Esophagus muscularis mucosa (tissue), 4 donors: ENCODE results near the gene PTPRN. TPM values are rescaled to one million over a fixed set of nuclear protein-coding genes. Genes with fewer than 3 reads are reported as not detected.
A peak's percentile ranks its signal among the peaks of the same experiment; 100 is the strongest.
"Not testable (repeated sequence)": the region's sequence is repeated elsewhere in the genome, so short reads cannot be mapped to it uniquely, and the experiment has no call there.

Experiments used
- DNase-seq: peaks from one replicate; pipeline ENCODE4 v3.0.0-alpha.2; 2017; ENCODE audit errors: extremely low spot score
- H3K27ac ChIP-seq, 4 donors: fragments of 200-600 bp; sonication (generic); replicated peaks in 1 of 4; 1 replicate in 3 of 4; 2 replicates in 1 of 4; pipeline ENCODE4 v1.5.1; 2016 to 2019; ENCODE audit warnings: mild to moderate bottlenecking in 1 of 4
- H3K27me3 ChIP-seq, 4 donors: fragments of 200-600 bp; sonication (generic); one replicate each; pipeline versions ENCODE4 v1.5.1 to v1.6.0; 2016 to 2019
- H3K36me3 ChIP-seq, 4 donors: fragments of 200-600 bp; sonication (generic); one replicate each; pipeline ENCODE4 v1.5.1; 2016 to 2019
- H3K4me1 ChIP-seq, 4 donors: fragments of 200-600 bp; sonication (generic); one replicate each; pipeline ENCODE4 v1.5.1; 2016 to 2019
- H3K4me3 ChIP-seq, 4 donors: fragments of 200-600 bp; sonication (generic); 1 replicate in 2 of 4; 2 replicates in 2 of 4; pipeline ENCODE4 v1.5.1; 2016 to 2019; ENCODE audit warnings: mild to moderate bottlenecking in 4 of 4, moderate library complexity in 1 of 4
- H3K9me3 ChIP-seq, 4 donors: fragments of 200-600 bp; sonication (generic); 1 replicate in 3 of 4; 2 replicates in 1 of 4; pipeline ENCODE4 v1.5.1; 2016 to 2019
- EP300 ChIP-seq: sonication (generic); formaldehyde crosslinking; IDR thresholded peaks from one replicate; pipeline ENCODE4 v1.6.1; 2017; ENCODE audit warnings: antibody characterized with exemption
- POLR2A ChIP-seq: fragments of 450-650 bp; IDR thresholded peaks from one replicate; pipeline ENCODE4 v1.6.1; 2017; ENCODE audit warnings: antibody characterized with exemption, moderate library complexity, mild to moderate bottlenecking, low read depth
- POLR2AphosphoS5 ChIP-seq, 2 donors: sonication (generic); formaldehyde crosslinking; IDR thresholded peaks; one replicate each; pipeline ENCODE4 v1.6.1; 2017; ENCODE audit warnings: antibody characterized with exemption in 2 of 2
- WGBS: methylation state at CpG from one replicate; pipeline ENCODE4 v1.1.5; 2018; 5-methylcytosine and 5-hydroxymethylcytosine counted together
- intact Hi-C: fragments of 100-400 bp; cut with DNase I; formaldehyde crosslinking; loops from one replicate; pipeline ENCODE4 v1.15.1; 2023
- total RNA-seq, 4 donors: library from RNA; depleted of rRNA; stranded (reverse); fragments of >200 nt; gene quantifications; one replicate each; pipeline versions ENCODE4 v1.1.0 to v1.2.1, GENCODE V29; 2016
- TF ChIP-seq, protein P1 (sequence below), 3 experiments: fragments of 200-600 bp in 2 of 3; fragments of 450-650 bp in 1 of 3; sonication (generic) in 2 of 3; IDR thresholded peaks; one replicate each; pipeline ENCODE4 v1.5.1; 2017 to 2019; ENCODE audit warnings: antibody characterized with exemption in 3 of 3, mild to moderate bottlenecking in 2 of 3, moderate library complexity in 1 of 3

The PTPRN gene
- total RNA-seq, 4 donors from 2014 or later, result 2.1 to 6.6 (median 4.1) TPM

DNA sequence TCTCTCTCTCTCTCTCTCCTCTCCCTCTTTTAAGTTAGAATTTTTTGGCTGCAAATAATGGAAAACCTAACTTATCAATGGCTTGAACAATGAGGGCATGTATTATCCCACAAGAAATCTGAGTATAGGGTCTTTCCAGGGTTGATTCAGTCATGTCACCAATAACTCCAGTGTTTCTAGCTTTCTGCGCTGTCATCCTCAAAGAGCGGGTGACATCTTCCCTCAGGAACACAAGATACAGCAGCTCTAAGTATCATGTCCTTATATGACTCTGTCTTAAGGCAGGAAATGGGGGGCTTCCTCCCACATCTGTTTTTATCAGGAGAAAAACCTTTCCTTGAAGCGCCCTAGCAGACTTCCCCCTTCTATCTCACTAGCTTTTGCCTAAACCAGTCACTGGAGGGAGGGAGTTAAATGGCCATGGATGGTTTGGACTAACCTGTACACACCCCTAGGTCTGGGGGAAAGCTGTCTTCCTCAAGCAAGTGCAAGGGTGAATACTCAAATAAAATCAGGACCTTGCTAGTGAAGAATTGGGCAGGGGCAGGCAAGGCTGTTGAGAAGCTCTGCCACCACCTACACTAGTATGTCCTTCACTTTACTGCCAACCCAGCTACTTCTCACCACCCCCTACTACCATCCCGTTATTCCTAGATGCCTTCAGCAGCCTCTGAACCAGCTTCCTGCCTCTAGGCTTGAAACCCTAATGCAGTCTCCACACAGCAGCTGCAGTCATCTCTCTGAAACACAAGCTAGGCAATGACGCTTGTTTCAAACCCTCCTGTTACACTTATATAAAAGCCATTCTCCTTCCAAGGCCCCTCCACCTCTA, 48.0 kb downstream of the PTPRN start:
- intact Hi-C loops, result loop anchor here (5.0 kb wide), 1 partner anchor 41 kb away; no protein-coding TSS in a partner anchor
- Histone ChIP-seq H3K4me3 (no peak overlapping the region), H3K27ac (no peak overlapping the region), H3K36me3 (no peaks in the 10 kb centered on the region), H3K4me1 (no peaks in the 10 kb centered on the region), H3K27me3 (peaks cover 0 to 30% (median 0%) of the 10 kb centered on the region in 4 donors), H3K9me3 (no peaks in the 10 kb centered on the region)
- no peak for TF ChIP-seq POLR2AphosphoS5 (IDR thresholded peaks at IDR 0.05)
- TF ChIP-seq POLR2A, result no peak
- no peak for TF ChIP-seq EP300
- TF ChIP-seq, protein P1, sequence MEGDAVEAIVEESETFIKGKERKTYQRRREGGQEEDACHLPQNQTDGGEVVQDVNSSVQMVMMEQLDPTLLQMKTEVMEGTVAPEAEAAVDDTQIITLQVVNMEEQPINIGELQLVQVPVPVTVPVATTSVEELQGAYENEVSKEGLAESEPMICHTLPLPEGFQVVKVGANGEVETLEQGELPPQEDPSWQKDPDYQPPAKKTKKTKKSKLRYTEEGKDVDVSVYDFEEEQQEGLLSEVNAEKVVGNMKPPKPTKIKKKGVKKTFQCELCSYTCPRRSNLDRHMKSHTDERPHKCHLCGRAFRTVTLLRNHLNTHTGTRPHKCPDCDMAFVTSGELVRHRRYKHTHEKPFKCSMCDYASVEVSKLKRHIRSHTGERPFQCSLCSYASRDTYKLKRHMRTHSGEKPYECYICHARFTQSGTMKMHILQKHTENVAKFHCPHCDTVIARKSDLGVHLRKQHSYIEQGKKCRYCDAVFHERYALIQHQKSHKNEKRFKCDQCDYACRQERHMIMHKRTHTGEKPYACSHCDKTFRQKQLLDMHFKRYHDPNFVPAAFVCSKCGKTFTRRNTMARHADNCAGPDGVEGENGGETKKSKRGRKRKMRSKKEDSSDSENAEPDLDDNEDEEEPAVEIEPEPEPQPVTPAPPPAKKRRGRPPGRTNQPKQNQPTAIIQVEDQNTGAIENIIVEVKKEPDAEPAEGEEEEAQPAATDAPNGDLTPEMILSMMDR (IDR thresholded peaks at IDR 0.05), result no peak
- 60% methylated on average over 5 of the region's 5 CpGs for WGBS
- no peak for DNase-seq

DNA sequence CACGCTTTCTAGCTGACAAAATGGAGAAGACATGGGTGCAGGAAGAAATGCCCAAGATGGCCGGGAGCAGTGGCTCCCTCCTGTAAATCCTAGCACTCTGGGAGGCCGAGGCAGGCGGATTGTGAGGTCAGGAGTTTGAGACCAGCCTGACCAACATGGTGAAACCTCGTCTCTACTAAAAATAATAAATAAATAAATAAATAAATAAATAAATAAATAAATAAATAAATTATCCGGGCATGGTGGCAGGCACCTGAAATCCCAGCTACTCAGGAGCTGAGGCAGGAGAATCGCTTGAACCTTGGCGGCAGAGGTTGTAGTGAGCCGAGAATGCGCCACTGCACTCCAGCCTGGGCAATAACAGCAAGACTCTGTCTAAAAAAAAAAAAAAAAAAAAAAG, 50.3 kb downstream of the PTPRN start:
- H3K9me3 ChIP-seq, DNase-seq, H3K36me3 ChIP-seq, H3K4me3 ChIP-seq, intact Hi-C loops, H3K27ac ChIP-seq: not testable (repeated sequence)
- 89% methylated on average over 10 of the region's 10 CpGs for WGBS
- Histone ChIP-seq H3K27me3 (peaks cover 0 to 30% (median 0%) of the 10 kb centered on the region in 4 donors), H3K4me1 (peaks cover 5 to 13% (median 11%) of the 10 kb centered on the region in 4 donors)

DNA sequence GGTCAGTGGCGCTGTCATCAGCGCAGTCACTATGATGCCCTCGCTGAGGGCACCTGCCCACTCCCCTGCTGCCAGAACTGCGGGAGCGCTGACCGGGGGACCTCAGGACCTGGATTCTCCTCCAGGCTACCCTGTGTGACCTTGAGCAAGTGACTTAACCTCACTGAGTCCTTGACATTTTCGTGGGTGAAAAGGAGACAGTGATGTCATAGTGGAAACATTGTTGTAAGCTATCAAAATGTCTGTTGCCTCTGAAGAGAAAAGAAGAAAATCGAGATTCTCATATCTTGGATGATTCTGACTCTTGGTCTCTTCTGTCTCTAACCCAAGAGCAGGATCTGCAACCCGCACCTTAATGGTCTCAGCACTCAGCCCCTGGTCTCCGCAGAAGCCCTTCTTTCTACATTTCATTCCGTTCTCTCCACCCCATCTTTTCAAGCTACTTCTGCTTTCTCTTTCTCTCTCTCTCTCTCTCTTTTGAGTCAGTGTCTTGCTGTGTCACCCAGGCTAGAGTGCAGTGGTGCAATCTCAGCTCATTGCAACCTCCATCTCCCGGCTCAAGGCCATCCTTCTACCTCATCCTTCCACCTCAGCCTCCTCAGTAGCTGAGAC, 54.5 kb downstream of the PTPRN start:
- intact Hi-C loops, result no loop called here
- Histone ChIP-seq H3K27ac (peak overlapping the region; percentile 83 to 89 (median 85)), H3K9me3 (no peaks in the 10 kb centered on the region)

DNA sequence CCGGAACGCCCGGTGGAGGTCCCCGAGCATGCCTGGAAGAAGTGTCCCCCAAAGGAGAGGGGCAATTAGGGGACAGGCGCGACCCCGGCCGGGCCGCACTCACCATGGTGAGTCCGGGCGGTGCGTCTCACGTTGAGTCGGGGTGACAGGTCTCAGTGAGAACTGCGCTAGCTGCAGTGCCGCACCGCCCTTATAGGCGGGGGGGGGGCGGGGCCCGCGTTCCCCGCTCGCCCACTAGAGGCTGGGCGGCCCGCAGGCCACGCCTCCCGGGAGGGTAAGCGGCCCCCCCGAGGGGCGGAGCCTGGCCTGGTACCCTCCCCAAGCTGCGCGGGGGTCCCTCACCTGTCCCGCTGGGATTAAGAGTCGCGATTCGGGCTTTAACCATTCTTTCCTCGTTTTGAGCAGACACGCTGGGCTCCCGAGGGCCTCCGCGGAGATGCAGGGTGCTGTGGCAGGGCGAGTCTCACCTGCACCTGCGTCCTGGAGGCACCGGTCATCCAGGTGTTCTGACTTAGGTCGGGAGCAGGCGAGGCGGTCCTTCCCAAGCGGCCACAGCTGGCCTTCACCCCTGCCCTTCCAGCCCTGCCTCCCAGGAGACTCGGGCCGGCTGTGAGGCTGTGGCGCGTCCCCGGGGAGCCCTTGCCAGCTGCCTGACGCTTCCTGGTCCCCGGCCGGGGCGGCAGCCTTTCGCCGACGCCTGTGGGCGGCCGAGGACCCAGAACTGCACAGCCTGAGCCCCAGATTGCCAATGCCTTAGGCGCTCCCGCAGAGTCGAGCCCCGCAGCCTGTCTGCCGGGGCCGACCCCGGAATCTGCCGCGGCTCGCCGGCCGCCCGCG, 55.2 kb downstream of the PTPRN start, which contains the start of gene TUBA4A:
TUBA4A (minus strand) TSS at position 166 of the 837 bp plus-strand sequence; CDS start at position 106, 60 bp downstream.
- H3K27ac ChIP-seq, result peak within 1 kb of the TSS; percentile 83 to 89 (median 85)
- H3K27me3 ChIP-seq, result peaks cover 0 to 10% (median 0%) of the 10 kb centered on the region in 4 donors
- no peaks in the 10 kb centered on the region for H3K9me3 ChIP-seq
- DNase-seq, result peak; percentile 93
- peaks cover 7 to 21% (median 17%) of the 10 kb centered on the region in 4 donors for H3K36me3 ChIP-seq
- intact Hi-C loops, result no loop called here
- TF ChIP-seq POLR2AphosphoS5 (IDR thresholded peaks at IDR 0.05) (peak; percentile 92 to 98), POLR2A (peak; percentile 96), EP300 (no peak)
- TF ChIP-seq, protein P1 (IDR thresholded peaks at IDR 0.05), result peak; percentile 11 to 25 (median 20)
- 0% methylated on average over 2 of the region's 76 CpGs for WGBS
- peaks cover 43 to 62% (median 58%) of the 10 kb centered on the region in 4 donors for H3K4me1 ChIP-seq
- H3K4me3 ChIP-seq, result peak within 1 kb of the TSS; percentile 65 to 81 (median 76)

More for the DNA sequence above, 54.5 kb downstream of the PTPRN start:
- Histone ChIP-seq H3K4me1 (peaks cover 35 to 55% (median 51%) of the 10 kb centered on the region in 4 donors), H3K4me3 (peak overlapping the region; percentile 65 to 81 (median 76)), H3K27me3 (peaks cover 0 to 10% (median 0%) of the 10 kb centered on the region in 4 donors), H3K36me3 (peaks cover 7 to 17% (median 16%) of the 10 kb centered on the region in 4 donors)
- no peak for DNase-seq
- WGBS, result 42% methylated on average over 6 of the region's 12 CpGs
- TF ChIP-seq POLR2A, result no peak
- TF ChIP-seq POLR2AphosphoS5 (IDR thresholded peaks at IDR 0.05), result no peak
- TF ChIP-seq, protein P1 (IDR thresholded peaks at IDR 0.05), result no peak
- no peak for TF ChIP-seq EP300
